ENCODE measurements around the gene YTHDF1. TPM values are rescaled to one million over a fixed set of nuclear protein-coding genes. Genes with fewer than 3 reads are reported as not detected.

The YTHDF1 gene
- polyA plus RNA-seq, 1 experiment, result 17.5 TPM

DNA sequence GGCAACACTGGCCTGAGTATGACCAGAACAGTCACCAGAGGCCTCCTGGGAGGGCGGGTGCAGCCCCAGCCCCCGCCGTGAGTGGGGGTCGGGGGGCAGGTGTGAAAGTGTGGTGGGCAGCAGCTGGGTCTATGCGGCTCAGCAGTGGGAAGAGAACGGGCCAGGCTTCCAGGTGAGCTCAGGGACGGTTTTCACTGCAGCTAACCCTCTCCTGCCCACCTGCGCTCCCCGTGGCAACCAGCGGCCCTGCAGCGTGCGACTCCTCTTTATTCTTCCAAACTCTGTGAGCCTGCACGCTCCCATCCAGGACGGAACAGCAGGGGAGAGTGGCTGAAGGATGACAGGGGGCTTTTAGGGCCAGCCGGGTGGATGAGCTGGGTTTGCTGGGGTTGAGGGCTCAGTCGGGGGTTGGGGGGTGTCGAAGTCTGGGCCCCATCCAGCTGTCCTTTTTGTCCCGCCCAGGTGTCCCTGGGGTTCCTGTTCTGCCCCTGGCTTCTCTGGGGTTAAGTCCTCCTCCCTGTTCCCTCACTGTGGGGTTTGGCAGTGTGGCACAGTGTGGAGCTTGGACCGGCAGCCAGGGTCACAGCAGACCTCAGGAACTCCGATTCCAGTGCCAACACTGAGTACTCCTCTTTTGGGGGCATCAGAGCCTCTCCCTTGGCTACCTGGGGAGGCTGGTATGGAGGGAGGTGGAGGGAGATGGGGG lies 18.9 kb upstream of the YTHDF1 start:
- POLR2A ChIA-PET, result interaction anchor here (0.6 kb wide), 1 partner anchor 840 kb away, joined by 5 read pairs; no protein-coding TSS in a partner anchor

DNA sequence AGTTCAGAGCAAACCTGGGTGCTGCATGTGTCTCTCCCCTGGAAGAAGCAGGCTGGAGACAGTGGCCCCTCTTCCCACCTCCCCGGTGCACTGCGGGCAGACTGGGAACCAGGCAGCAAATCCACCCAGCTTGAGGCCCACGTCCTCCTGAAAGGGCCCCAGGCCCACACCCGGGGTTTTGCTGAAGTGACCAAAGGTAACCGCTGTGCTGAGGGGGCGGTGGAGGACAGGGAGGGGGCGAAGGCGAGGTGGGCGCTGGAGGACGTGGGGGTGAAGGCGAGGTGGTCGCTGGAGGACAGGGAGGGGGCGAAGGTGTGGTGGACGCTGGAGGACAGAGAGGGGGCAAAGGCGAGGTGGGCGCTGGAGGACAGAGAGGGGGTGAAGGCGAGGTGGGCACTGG lies 18.0 kb upstream of the YTHDF1 start:
- no peak for DNase-seq (ENCODE audit: low read depth)
- TF ChIP-seq, protein P1, sequence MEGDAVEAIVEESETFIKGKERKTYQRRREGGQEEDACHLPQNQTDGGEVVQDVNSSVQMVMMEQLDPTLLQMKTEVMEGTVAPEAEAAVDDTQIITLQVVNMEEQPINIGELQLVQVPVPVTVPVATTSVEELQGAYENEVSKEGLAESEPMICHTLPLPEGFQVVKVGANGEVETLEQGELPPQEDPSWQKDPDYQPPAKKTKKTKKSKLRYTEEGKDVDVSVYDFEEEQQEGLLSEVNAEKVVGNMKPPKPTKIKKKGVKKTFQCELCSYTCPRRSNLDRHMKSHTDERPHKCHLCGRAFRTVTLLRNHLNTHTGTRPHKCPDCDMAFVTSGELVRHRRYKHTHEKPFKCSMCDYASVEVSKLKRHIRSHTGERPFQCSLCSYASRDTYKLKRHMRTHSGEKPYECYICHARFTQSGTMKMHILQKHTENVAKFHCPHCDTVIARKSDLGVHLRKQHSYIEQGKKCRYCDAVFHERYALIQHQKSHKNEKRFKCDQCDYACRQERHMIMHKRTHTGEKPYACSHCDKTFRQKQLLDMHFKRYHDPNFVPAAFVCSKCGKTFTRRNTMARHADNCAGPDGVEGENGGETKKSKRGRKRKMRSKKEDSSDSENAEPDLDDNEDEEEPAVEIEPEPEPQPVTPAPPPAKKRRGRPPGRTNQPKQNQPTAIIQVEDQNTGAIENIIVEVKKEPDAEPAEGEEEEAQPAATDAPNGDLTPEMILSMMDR (IDR thresholded peaks at IDR 0.05; ENCODE audit: insufficient read depth, low read depth, low read length), result no peak
- H3K36me3 ChIP-seq (ENCODE audit: control insufficient read depth, insufficient read depth, low read length), result no peaks in the 10 kb centered on the region
- ChIA-PET CTCF (interaction anchor here (1.0 to 8.1 kb wide), 8 partner anchors 10 to 66 kb away, joined by 3 to 83 read pairs (median 4); no protein-coding TSS in a partner anchor), POLR2A (no interaction called here)
- no peak overlapping the region for H3K4me3 ChIP-seq (ENCODE audit: low read depth, low read length)
- H3K27me3 ChIP-seq (ENCODE audit: control insufficient read depth, insufficient read depth, low read length), result no peaks in the 10 kb centered on the region

More for the DNA sequence above, 18.9 kb upstream of the YTHDF1 start:
- TF ChIP-seq, protein P1 (IDR thresholded peaks at IDR 0.05; ENCODE audit: insufficient read depth, low read depth, low read length), result peak; percentile 55
- Histone ChIP-seq H3K27me3 (ENCODE audit: control insufficient read depth, insufficient read depth, low read length) (no peaks in the 10 kb centered on the region), H3K36me3 (ENCODE audit: control insufficient read depth, insufficient read depth, low read length) (no peaks in the 10 kb centered on the region), H3K4me3 (ENCODE audit: low read depth, low read length) (no peak overlapping the region)
- CTCF ChIA-PET, result interaction anchor here (0.6 to 8.1 kb wide), 8 partner anchors 11 to 36 kb away, joined by 3 to 83 read pairs (median 4); no protein-coding TSS in a partner anchor
- DNase-seq (ENCODE audit: low read depth), result no peak

DNA sequence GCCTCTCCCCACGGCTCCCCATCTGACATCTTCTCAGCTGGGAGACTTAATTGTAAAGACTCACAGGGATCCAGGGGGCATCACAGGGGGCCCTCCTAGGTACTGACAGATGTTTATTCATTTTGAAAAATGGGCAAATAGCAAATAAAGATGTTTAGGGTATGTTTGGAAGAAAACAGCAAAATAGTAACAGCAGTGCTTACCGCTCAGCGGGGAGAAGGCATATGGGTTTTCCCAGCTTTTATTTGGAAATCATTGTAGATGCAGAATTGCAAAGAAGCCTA lies 17.1 kb upstream of the YTHDF1 start:
- Histone ChIP-seq H3K36me3 (ENCODE audit: control insufficient read depth, insufficient read depth, low read length) (no peaks in the 10 kb centered on the region), H3K4me3 (ENCODE audit: low read depth, low read length) (no peak overlapping the region), H3K27me3 (ENCODE audit: control insufficient read depth, insufficient read depth, low read length) (no peaks in the 10 kb centered on the region)
- ChIA-PET CTCF (interaction anchor here (0.6 to 8.1 kb wide), 7 partner anchors 9 to 67 kb away, joined by 3 to 83 read pairs (median 3); no protein-coding TSS in a partner anchor), POLR2A (no interaction called here)
- DNase-seq (ENCODE audit: low read depth), result no peak
- TF ChIP-seq, protein P1 (IDR thresholded peaks at IDR 0.05; ENCODE audit: insufficient read depth, low read depth, low read length), result no peak

DNA sequence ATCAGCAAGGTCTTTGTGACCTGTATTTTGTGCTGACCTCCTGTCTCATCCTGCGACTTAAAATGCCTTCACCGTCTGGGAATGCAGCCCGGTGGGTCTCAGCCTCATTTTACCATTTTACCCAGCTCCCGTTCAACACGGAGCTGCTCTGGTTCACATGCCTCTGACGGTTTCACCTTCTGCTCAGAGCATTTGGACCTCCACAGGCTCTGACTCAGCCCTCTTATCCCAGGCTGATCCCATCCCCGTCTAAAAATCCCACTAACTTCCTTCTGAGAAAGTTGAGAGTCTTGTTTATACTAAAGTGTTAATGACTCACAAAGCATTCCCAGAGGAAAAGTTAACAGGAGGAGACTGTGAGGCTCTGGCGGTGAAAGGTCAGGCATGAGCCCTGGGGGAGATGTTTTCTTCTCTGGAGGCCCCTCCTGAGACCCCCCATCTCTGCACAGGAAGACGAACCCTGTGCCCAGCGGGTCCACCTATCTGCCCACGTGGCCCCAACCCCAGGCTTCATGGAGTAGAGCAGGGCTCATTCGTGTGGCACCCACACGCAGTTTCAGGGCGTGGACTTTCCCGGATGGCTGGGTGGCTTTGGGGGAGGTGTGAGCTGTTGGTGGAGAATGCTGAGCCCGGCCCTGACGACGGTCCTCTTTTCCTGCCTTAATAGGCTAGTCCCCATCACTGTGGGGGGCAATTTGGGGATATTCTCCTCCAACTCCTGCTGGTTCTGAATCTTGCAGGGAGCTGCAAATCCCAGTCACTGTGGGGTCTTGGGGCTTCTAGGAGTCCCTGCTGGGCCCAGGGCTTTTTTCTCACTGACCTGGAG lies 16.5 kb upstream of the YTHDF1 start:
- peak; percentile 62 for DNase-seq (ENCODE audit: low read depth)
- CTCF ChIA-PET, result interaction anchor here (0.6 to 8.1 kb wide), 6 partner anchors 8 to 68 kb away, joined by 3 to 83 read pairs (median 3); no protein-coding TSS in a partner anchor
- TF ChIP-seq, protein P1 (IDR thresholded peaks at IDR 0.05; ENCODE audit: insufficient read depth, low read depth, low read length), result no peak
- Histone ChIP-seq H3K4me3 (ENCODE audit: low read depth, low read length) (no peak overlapping the region), H3K36me3 (ENCODE audit: control insufficient read depth, insufficient read depth, low read length) (no peaks in the 10 kb centered on the region), H3K27me3 (ENCODE audit: control insufficient read depth, insufficient read depth, low read length) (no peaks in the 10 kb centered on the region)
- POLR2A ChIA-PET, result no interaction called here

DNA sequence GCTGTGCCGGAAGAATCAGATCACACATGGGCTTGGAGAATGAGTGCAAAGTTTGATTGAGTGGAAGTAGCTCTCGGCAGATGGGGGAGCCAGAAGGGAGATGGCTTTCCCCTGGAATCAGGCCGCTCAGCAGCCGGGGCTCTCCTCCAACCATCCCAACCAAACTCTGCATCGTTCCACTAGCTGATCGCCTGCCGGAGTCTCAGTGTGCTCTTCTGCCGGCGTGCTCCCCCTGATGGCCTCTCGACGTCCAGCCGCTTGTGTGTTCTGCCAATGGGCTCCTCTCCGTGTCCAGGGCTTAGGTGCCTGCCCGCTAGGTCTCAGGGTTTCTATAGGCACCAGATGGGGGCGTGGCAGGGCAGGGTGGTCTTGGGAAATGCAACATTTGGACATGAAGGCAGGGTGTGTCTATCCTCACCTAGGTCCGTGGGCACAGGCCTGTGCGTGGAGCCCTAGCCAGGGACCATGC lies 14.9 kb upstream of the YTHDF1 start:
- DNase-seq (ENCODE audit: low read depth), result no peak
- POLR2A ChIA-PET, result no interaction called here
- Histone ChIP-seq H3K4me3 (ENCODE audit: low read depth, low read length) (no peak overlapping the region), H3K27me3 (ENCODE audit: control insufficient read depth, insufficient read depth, low read length) (no peaks in the 10 kb centered on the region), H3K36me3 (ENCODE audit: control insufficient read depth, insufficient read depth, low read length) (no peaks in the 10 kb centered on the region)
- TF ChIP-seq, protein P1 (IDR thresholded peaks at IDR 0.05; ENCODE audit: insufficient read depth, low read depth, low read length), result peak; percentile 87
- CTCF ChIA-PET, result interaction anchor here (0.6 to 2.4 kb wide), 17 partner anchors 8 to 174 kb away, joined by 3 to 22 read pairs (median 4); partner anchors contain the start of gene ARFGAP1

Data from BJ (cell line).